Adrenal gland (tissue), 5 donors: ENCODE data around the gene PRKAR1B.

Experiments used
- CTCF ChIP-seq, 6 experiments: fragments of 450-650 bp in 4 of 6; fragments of 200-600 bp in 2 of 6; sonication (generic) in 1 of 6; IDR thresholded peaks; 1 replicate in 5 of 6; 2 replicates in 1 of 6; pipeline versions ENCODE4 v1.5.1 to v1.8.0; 2016 to 2021; ENCODE audit warnings: antibody characterized with exemption in 6 of 6, mild to moderate bottlenecking in 2 of 6, moderate library complexity in 1 of 6
- POLR2A ChIP-seq, 2 donors: fragments of 450-650 bp; IDR thresholded peaks; one replicate each; pipeline ENCODE4 v1.6.1; 2017; ENCODE audit warnings: antibody characterized with exemption in 2 of 2, mild to moderate bottlenecking in 2 of 2, moderate library complexity in 1 of 2
- donor health status: DM: no; HTN: no; CAD: no.

GRCh38 chr7:676972-677385 lies 50.1 kb downstream of the PRKAR1B start:
- TF ChIP-seq CTCF (IDR thresholded peaks at IDR 0.05) (no peak), POLR2A (IDR thresholded peaks at IDR 0.05) (no peak)
